ENCODE measurements around the gene NACA2. TPM values are rescaled to one million over a fixed set of nuclear protein-coding genes. Genes with fewer than 3 reads are reported as not detected.

NACA2 gene
- total RNA-seq, 1 donor from 2014 or later: not detected

DNA sequence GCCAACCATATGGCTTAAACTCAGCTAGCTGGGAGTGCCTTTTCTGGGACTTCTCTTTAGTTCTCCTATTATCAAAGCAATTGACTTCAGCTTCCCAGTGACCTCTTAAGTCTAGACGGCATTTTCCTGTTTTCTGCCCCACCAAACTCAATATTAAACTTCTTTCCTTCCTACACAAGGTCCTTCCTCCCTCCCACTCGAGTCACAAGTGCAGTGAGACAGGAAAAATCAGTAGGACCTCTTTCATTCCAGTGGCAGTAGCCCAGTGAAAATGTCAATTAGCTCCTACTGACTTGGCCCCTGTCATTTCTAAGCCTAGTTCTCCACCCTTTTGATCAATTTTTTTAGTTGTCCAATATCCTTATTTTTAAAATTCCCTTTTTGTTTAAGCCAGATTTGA is 9.6 kb upstream of the NACA2 start:
- H3K4me1 ChIP-seq: no peaks in the 10 kb centered on the region
- TF ChIP-seq CTCF (IDR thresholded peaks at IDR 0.05): no peak
- no peaks in the 10 kb centered on the region for H3K27me3 ChIP-seq
- H3K9me3 ChIP-seq: no peaks in the 10 kb centered on the region
- no peak overlapping the region for H3K27ac ChIP-seq
- intact Hi-C loops (cut with DNase I): no loop called here
- no peak overlapping the region for H3K4me3 ChIP-seq
- no peaks in the 10 kb centered on the region for H3K36me3 ChIP-seq
- DNase-seq (ENCODE audit: low spot score in 2 of 2): no peak

- intact Hi-C loops (cut with DNase I): no loop called here
These were observed 8.6 kb upstream of the NACA2 start for GRCh38 chr17:61599608-61600007.

DNA sequence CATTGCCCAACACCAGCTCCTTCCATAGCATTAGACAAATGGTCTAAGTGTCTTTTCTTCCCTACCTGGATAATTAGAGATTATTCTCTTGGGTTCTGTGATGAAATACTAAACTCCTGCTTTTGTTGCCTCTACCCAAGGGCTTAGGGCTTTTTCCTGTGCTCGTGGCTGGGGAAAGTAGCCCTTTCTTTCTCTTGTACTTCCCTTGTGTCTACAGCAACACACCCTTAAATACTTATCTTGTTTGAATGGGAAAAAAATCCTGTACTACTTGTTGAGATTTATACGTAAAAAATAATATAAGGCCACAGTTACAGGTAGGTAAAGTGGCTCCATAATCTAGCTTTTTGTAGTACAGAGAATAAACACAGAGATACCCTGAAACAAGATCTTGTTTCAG is 7.0 kb upstream of the NACA2 start:
- Histone ChIP-seq H3K27me3 (no peaks in the 10 kb centered on the region), H3K36me3 (no peaks in the 10 kb centered on the region), H3K9me3 (no peaks in the 10 kb centered on the region), H3K4me3 (no peak overlapping the region), H3K27ac (no peak overlapping the region), H3K4me1 (no peaks in the 10 kb centered on the region)
- no peak for TF ChIP-seq CTCF (IDR thresholded peaks at IDR 0.05)
- no peak for DNase-seq (ENCODE audit: low spot score in 2 of 2)
- intact Hi-C loops (cut with DNase I): no loop called here

More at GRCh38 chr17:61599608-61600007, 8.6 kb upstream of the NACA2 start:
- no peaks in the 10 kb centered on the region for H3K4me1 ChIP-seq
- no peak overlapping the region for H3K27ac ChIP-seq
- no peaks in the 10 kb centered on the region for H3K27me3 ChIP-seq
- no peaks in the 10 kb centered on the region for H3K36me3 ChIP-seq
- no peaks in the 10 kb centered on the region for H3K9me3 ChIP-seq
- no peak for TF ChIP-seq CTCF (IDR thresholded peaks at IDR 0.05)
- H3K4me3 ChIP-seq: no peak overlapping the region
- DNase-seq (ENCODE audit: low spot score in 2 of 2): no peak

GRCh38 chr17:61597607-61598006 is 6.6 kb upstream of the NACA2 start:
- Histone ChIP-seq H3K36me3 (no peaks in the 10 kb centered on the region), H3K27me3 (no peaks in the 10 kb centered on the region), H3K4me3 (no peak overlapping the region), H3K9me3 (no peaks in the 10 kb centered on the region), H3K27ac (no peak overlapping the region), H3K4me1 (no peaks in the 10 kb centered on the region)
- TF ChIP-seq CTCF (IDR thresholded peaks at IDR 0.05): no peak
- intact Hi-C loops (cut with DNase I): no loop called here
- no peak for DNase-seq (ENCODE audit: low spot score in 2 of 2)

- Histone ChIP-seq H3K4me1 (no peaks in the 10 kb centered on the region), H3K36me3 (no peaks in the 10 kb centered on the region), H3K9me3 (no peaks in the 10 kb centered on the region), H3K27ac (no peak overlapping the region), H3K4me3 (no peak overlapping the region), H3K27me3 (no peaks in the 10 kb centered on the region)
- no peak for TF ChIP-seq CTCF (IDR thresholded peaks at IDR 0.05)
- DNase-seq (ENCODE audit: low spot score in 2 of 2): no peak
- intact Hi-C loops (cut with DNase I): no loop called here
These were observed 4.6 kb upstream of the NACA2 start for GRCh38 chr17:61595418-61596186.
